Bronchial epithelial cell (primary cell): ENCODE data around the gene HLA-DRA. TPM values are rescaled to one million over a fixed set of nuclear protein-coding genes. Genes with fewer than 3 reads are reported as not detected.

Source experiments
- DNase-seq: peaks from one replicate; pipeline ENCODE4 v3.0.0-alpha.2; 2010; ENCODE audit warnings: low read depth
- FAIRE-seq: peaks from 2 replicates; lab custom pipeline; 2011; peaks lifted over from hg19 to GRCh38; lab: Jason Lieb, UNC
- H3K27me3 ChIP-seq: 2 replicates; pipeline ENCODE4 v1.5.1; 2011; ENCODE audit warnings: low read length; ENCODE audit not compliant: control insufficient read depth, insufficient read depth
- H3K36me3 ChIP-seq: 2 replicates; pipeline ENCODE4 v1.5.1; 2011; ENCODE audit warnings: low read length; ENCODE audit not compliant: control insufficient read depth, insufficient read depth
- H3K4me3 ChIP-seq: 2 replicates; pipeline ENCODE4 v1.5.1; 2011; ENCODE audit warnings: mild to moderate bottlenecking, low read depth, low read length, control low read depth
- CTCF ChIP-seq: IDR thresholded peaks from 2 replicates; pipeline ENCODE4 v1.5.1; 2011; ENCODE audit warnings: mild to moderate bottlenecking, moderate library complexity, low read length, control low read depth, inconsistent platforms; ENCODE audit not compliant: insufficient read depth, severe bottlenecking
- total RNA-seq: library from RNA; depleted of rRNA; stranded (reverse); fragments of >200 nt; gene quantifications from 2 replicates; pipeline ENCODE4 v1.2.1, GENCODE V29; 2014

HLA-DRA gene
- total RNA-seq, 1 donor from 2014 or later, result not detected

- FAIRE-seq (no peak), DNase-seq (no peak)
- TF ChIP-seq CTCF, result no peak
- Histone ChIP-seq H3K4me3 (no peak overlapping the region), H3K27me3 (peaks cover 2% of the 10 kb centered on the region), H3K36me3 (no peaks in the 10 kb centered on the region)
Observed at GRCh38 chr6:32401284-32401963, 38.3 kb upstream of the HLA-DRA start.

- no peak for TF ChIP-seq CTCF
- FAIRE-seq, result no peak
- H3K36me3 ChIP-seq, result no peaks in the 10 kb centered on the region
- DNase-seq, result no peak
- H3K27me3 ChIP-seq, result peaks cover 6% of the 10 kb centered on the region
- no peak overlapping the region for H3K4me3 ChIP-seq
Observed at GRCh38 chr6:32402812-32403211, 36.9 kb upstream of the HLA-DRA start.

GRCh38 chr6:32405656-32406055, 34.0 kb upstream of the HLA-DRA start:
- TF ChIP-seq CTCF, result no peak
- DNase-seq, result no peak
- Histone ChIP-seq H3K36me3 (no peaks in the 10 kb centered on the region), H3K27me3 (peaks cover 7% of the 10 kb centered on the region), H3K4me3 (no peak overlapping the region)
- FAIRE-seq, result no peak

GRCh38 chr6:32406197-32406596, 33.5 kb upstream of the HLA-DRA start:
- no peak for FAIRE-seq
- peaks cover 7% of the 10 kb centered on the region for H3K27me3 ChIP-seq
- TF ChIP-seq CTCF, result no peak
- H3K36me3 ChIP-seq, result no peaks in the 10 kb centered on the region
- no peak overlapping the region for H3K4me3 ChIP-seq
- DNase-seq, result no peak

- TF ChIP-seq CTCF, result no peak
- FAIRE-seq (no peak), DNase-seq (no peak)
- H3K27me3 ChIP-seq, result peaks cover 7% of the 10 kb centered on the region
- no peaks in the 10 kb centered on the region for H3K36me3 ChIP-seq
- H3K4me3 ChIP-seq, result no peak within 1 kb of the TSS
Observed at GRCh38 chr6:32406857-32407256, 32.8 kb upstream of the HLA-DRA start, which contains the start of gene BTNL2. Gene BTNL2 (minus strand): TSS chr6:32407181. CDS start chr6:32407123, 58 bp downstream.

- DNase-seq (no peak), FAIRE-seq (no peak)
- H3K27me3 ChIP-seq, result peaks cover 11% of the 10 kb centered on the region
- H3K36me3 ChIP-seq, result no peaks in the 10 kb centered on the region
- no peak overlapping the region for H3K4me3 ChIP-seq
- no peak for TF ChIP-seq CTCF
Observed at GRCh38 chr6:32410906-32411305, 28.8 kb upstream of the HLA-DRA start.
